ENCODE data around the gene KCNK16. TPM values are rescaled to one million over a fixed set of nuclear protein-coding genes. Genes with fewer than 3 reads are reported as not detected.

KCNK16 gene
- total RNA-seq, 1 experiment from 2014 or later, result not detected

DNA sequence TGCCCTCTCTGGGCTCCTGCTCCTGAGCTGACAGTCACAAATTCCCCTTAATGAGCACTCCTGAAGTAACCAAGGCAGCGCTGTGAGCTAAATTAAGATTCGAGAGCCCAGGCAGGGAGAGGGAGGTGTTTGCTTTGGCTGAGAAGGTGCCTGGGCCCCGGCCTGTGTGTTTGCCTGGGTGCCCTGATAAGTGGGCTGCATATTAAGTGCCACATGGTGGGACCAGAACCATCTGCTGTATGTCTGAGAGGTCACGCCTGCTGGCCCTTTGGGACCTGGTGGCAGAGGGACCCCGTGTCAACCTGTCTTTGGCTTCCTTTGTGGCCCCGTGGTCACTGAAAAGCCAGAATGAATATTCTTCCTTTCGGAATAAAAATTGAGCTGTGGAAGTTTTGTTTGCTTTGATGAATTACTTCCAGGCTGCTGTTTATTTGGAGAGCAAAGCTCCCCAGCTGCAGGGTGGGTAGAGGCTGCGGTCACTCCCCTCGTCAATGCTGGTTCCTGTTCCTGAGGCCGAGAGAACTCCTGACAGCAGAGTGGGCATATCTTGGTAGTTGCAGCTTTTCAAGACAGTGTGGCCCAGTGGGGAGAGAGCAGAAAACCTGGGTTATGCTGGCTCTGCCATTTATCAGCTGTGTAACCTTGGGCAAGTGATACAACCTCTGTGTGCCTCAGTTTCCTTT is 17.5 kb upstream of the KCNK16 start:
- no peak overlapping the region for H3K27ac ChIP-seq
- BruUV-seq (replicated peaks), result no TSS peak
- no peaks in the 10 kb centered on the region for H3K9me3 ChIP-seq (ENCODE audit: insufficient read depth, low read depth)
- no peaks in the 10 kb centered on the region for H3K36me3 ChIP-seq (ENCODE audit: low read depth)
- H3K79me2 ChIP-seq (ENCODE audit: low read depth), result no peaks in the 10 kb centered on the region
- ChIA-PET CTCF (no interaction called here), POLR2A (ENCODE audit: unreplicated experiment) (no interaction called here)
- H4K20me1 ChIP-seq (ENCODE audit: insufficient read depth), result no peaks in the 10 kb centered on the region
- H3K9me2 ChIP-seq (ENCODE audit: insufficient read depth), result no peaks in the 10 kb centered on the region
- intact Hi-C loops (cut with micrococcal nuclease; ENCODE audit: unreplicated experiment), result no loop called here
- TF ChIP-seq, protein P1, sequence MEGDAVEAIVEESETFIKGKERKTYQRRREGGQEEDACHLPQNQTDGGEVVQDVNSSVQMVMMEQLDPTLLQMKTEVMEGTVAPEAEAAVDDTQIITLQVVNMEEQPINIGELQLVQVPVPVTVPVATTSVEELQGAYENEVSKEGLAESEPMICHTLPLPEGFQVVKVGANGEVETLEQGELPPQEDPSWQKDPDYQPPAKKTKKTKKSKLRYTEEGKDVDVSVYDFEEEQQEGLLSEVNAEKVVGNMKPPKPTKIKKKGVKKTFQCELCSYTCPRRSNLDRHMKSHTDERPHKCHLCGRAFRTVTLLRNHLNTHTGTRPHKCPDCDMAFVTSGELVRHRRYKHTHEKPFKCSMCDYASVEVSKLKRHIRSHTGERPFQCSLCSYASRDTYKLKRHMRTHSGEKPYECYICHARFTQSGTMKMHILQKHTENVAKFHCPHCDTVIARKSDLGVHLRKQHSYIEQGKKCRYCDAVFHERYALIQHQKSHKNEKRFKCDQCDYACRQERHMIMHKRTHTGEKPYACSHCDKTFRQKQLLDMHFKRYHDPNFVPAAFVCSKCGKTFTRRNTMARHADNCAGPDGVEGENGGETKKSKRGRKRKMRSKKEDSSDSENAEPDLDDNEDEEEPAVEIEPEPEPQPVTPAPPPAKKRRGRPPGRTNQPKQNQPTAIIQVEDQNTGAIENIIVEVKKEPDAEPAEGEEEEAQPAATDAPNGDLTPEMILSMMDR (conservative IDR thresholded peaks at IDR 0.05), result no peak
- TF ChIP-seq EZH2 (IDR thresholded peaks at IDR 0.05; ENCODE audit: low read depth), result no peak
- H3K27me3 ChIP-seq (ENCODE audit: insufficient read depth, low read depth), result peaks cover 71% of the 10 kb centered on the region
- no peak overlapping the region for H3K4me2 ChIP-seq
- no peak overlapping the region for H2AFZ ChIP-seq
- no peaks in the 10 kb centered on the region for H3K4me1 ChIP-seq (replicated peaks; ENCODE audit: insufficient read depth)
- H3K4me3 ChIP-seq, result no peak overlapping the region
- no peak for DNase-seq
- no peaks in the 10 kb centered on the region for H3F3A ChIP-seq (ENCODE audit: insufficient read depth, low read depth)

- no peaks in the 10 kb centered on the region for H3K36me3 ChIP-seq (ENCODE audit: low read depth)
- H3K4me3 ChIP-seq, result no peak overlapping the region
- H3K27me3 ChIP-seq (ENCODE audit: insufficient read depth, low read depth), result peaks cover 77% of the 10 kb centered on the region
- no peaks in the 10 kb centered on the region for H3F3A ChIP-seq (ENCODE audit: insufficient read depth, low read depth)
- no peaks in the 10 kb centered on the region for H3K4me1 ChIP-seq (replicated peaks; ENCODE audit: insufficient read depth)
- DNase-seq, result no peak
- H2AFZ ChIP-seq, result no peak overlapping the region
- intact Hi-C loops (cut with micrococcal nuclease; ENCODE audit: unreplicated experiment), result no loop called here
- no peak for TF ChIP-seq EZH2 (IDR thresholded peaks at IDR 0.05; ENCODE audit: low read depth)
- TF ChIP-seq, protein P1 (conservative IDR thresholded peaks at IDR 0.05), result no peak
- no TSS peak for BruUV-seq (replicated peaks)
- CTCF ChIA-PET, result no interaction called here
- no peaks in the 10 kb centered on the region for H3K9me3 ChIP-seq (ENCODE audit: insufficient read depth, low read depth)
- no peaks in the 10 kb centered on the region for H3K79me2 ChIP-seq (ENCODE audit: low read depth)
- H3K9me2 ChIP-seq (ENCODE audit: insufficient read depth), result no peaks in the 10 kb centered on the region
- no peak overlapping the region for H3K27ac ChIP-seq
- POLR2A ChIA-PET (ENCODE audit: unreplicated experiment), result no interaction called here
- no peaks in the 10 kb centered on the region for H4K20me1 ChIP-seq (ENCODE audit: insufficient read depth)
- H3K4me2 ChIP-seq, result no peak overlapping the region
Observed at GRCh38 chr6:39339096-39339867, 16.8 kb upstream of the KCNK16 start.

DNA sequence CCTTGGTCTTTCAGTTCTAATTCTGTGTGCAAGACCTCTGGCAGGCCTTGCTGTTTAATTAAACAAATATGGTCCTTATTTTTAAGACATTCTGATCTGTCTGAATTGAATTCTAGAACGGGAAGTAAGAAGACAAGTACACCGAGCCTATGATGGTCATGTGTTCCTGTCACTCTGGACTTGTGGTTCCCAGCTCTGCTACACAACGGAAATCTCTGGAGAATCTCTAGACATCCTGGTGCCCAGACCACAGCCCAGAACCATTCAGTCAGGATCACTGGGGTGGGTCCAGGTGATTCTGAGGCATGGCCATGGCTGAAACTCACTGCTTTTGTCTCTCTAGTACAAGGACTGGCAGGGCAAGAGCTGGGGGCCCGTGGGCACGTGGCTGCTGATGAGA is 15.9 kb upstream of the KCNK16 start:
- CTCF ChIA-PET, result no interaction called here

More for the DNA sequence above, 15.9 kb upstream of the KCNK16 start:
- POLR2A ChIA-PET (ENCODE audit: unreplicated experiment), result no interaction called here
- H3K9me3 ChIP-seq (ENCODE audit: insufficient read depth, low read depth), result no peaks in the 10 kb centered on the region
- no peak for DNase-seq
- no peaks in the 10 kb centered on the region for H4K20me1 ChIP-seq (ENCODE audit: insufficient read depth)
- TF ChIP-seq, protein P1 (conservative IDR thresholded peaks at IDR 0.05), result no peak
- no peak for TF ChIP-seq EZH2 (IDR thresholded peaks at IDR 0.05; ENCODE audit: low read depth)
- no TSS peak for BruUV-seq (replicated peaks)
- no peaks in the 10 kb centered on the region for H3K4me1 ChIP-seq (replicated peaks; ENCODE audit: insufficient read depth)
- H3K4me3 ChIP-seq, result no peak overlapping the region
- no peak overlapping the region for H3K27ac ChIP-seq
- H3K4me2 ChIP-seq, result no peak overlapping the region
- H2AFZ ChIP-seq, result no peak overlapping the region
- H3F3A ChIP-seq (ENCODE audit: insufficient read depth, low read depth), result no peaks in the 10 kb centered on the region
- no peaks in the 10 kb centered on the region for H3K36me3 ChIP-seq (ENCODE audit: low read depth)
- no peaks in the 10 kb centered on the region for H3K9me2 ChIP-seq (ENCODE audit: insufficient read depth)
- H3K79me2 ChIP-seq (ENCODE audit: low read depth), result no peaks in the 10 kb centered on the region
- intact Hi-C loops (cut with micrococcal nuclease; ENCODE audit: unreplicated experiment), result no loop called here
- H3K27me3 ChIP-seq (ENCODE audit: insufficient read depth, low read depth), result peaks cover 80% of the 10 kb centered on the region

All from PC-9 (cell line).